D721Med (cell line): ENCODE measurements around the gene WFIKKN1.

Experiments
- DNase-seq: peaks from one replicate; pipeline ENCODE4 v3.0.0; 2011; ENCODE audit warnings: low spot score; ENCODE audit not compliant: insufficient read length
- FAIRE-seq: peaks from 2 replicates; lab custom pipeline; 2011; peaks lifted over from hg19 to GRCh38; lab: Jason Lieb, UNC
- CTCF ChIP-seq: IDR thresholded peaks from 2 replicates; pipeline ENCODE4 v1.5.1; 2012; ENCODE audit warnings: mild to moderate bottlenecking, control low read depth; ENCODE audit not compliant: insufficient read depth; ENCODE audit errors: missing control alignments

WFIKKN1 gene

GRCh38 chr16:651844-652243 lies 21.1 kb downstream of the WFIKKN1 start:
- no peak for FAIRE-seq

DNA sequence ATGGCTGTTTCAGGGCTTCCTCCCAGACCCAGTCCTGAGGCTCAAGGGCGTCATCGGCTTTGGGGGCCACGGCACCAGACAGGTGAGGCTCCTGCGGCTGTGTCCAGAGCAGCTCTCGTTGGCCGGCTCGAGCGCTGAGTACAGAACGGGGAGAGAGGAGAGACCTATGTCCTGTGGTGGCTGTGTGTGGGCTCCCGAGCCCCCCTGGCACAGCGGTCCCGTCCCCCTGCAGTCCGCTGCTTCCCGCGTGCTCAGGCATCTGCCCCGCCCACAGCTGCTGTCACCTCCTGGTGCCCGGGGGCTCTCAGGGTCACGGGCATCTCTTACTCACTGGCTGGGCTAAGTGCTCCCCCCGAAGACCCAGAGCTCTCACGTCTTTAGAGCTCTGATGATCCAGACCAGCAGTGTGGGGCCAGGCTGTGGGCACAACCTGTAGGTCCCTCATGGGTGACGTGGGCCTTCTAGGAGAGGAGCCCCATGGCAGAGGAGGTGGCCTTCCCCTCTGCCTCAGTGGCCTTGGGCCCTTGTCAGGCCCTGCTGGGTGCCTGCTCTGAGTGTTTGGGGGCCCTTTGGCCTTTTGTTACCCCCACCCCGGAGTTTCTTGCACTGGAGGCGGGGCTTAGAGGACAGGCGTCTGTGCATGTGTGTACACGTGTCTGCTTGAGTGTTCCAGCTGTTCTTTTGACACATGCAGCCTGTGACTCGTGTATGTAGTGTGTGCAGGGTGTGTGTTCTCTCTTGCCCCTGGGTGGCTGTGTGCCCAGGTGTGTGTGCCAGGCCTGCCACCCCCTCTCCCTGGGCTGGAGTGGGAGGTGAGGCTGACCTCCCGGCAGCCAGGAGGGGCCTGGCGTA lies 21.9 kb downstream of the WFIKKN1 start:
- FAIRE-seq (no peak), DNase-seq (no peak)
- no peak for TF ChIP-seq CTCF

More at GRCh38 chr16:651844-652243, 21.1 kb downstream of the WFIKKN1 start:
- TF ChIP-seq CTCF: no peak
- DNase-seq: no peak

- no peak for DNase-seq
- TF ChIP-seq CTCF: no peak
- no peak for FAIRE-seq
Observed at GRCh38 chr16:654034-654433, 23.2 kb downstream of the WFIKKN1 start.

- TF ChIP-seq CTCF: no peak
- no peak for FAIRE-seq
- DNase-seq: no peak
Observed at GRCh38 chr16:657487-657886, 26.7 kb downstream of the WFIKKN1 start.

- TF ChIP-seq CTCF: no peak
- FAIRE-seq (no peak), DNase-seq (no peak)
Observed at GRCh38 chr16:658679-659571, 28.1 kb downstream of the WFIKKN1 start.

DNA sequence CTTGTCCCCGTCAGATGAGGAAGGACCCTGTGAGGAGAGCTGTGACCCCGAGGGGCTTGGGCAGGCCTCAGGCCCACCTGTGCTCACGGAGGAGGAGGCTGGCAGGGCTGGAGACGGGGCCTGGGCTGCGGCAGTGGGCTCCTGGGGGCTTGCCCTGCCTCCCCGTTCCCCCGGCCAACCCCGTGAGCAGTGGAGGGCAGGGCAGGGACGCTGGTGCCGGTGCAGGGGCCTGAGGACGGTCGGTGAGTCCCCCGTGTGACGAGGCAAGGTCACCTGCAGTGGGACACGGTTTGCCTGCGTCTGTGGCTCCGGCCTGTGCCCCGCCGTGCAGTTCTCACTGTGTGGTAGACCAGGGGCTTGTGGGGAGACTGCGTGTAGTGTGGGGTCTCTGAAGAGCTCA lies 28.8 kb downstream of the WFIKKN1 start:
- FAIRE-seq (no peak), DNase-seq (no peak)
- TF ChIP-seq CTCF: no peak

GRCh38 chr16:660132-660458 lies 29.3 kb downstream of the WFIKKN1 start:
- FAIRE-seq (no peak), DNase-seq (no peak)
- no peak for TF ChIP-seq CTCF
